HepG2 (cell line): Measurements from ENCODE around the gene CDAN1.

Experiments
- ARID5B ChIP-seq: IDR thresholded peaks from 2 replicates; pipeline ENCODE4 v1.4.0; 2020; ENCODE audit warnings: mild to moderate bottlenecking, missing genetic modification reagents
- CREB1 ChIP-seq, 2 experiments: fragments of 450-650 bp in 1 of 2; IDR thresholded peaks; 2 replicates each; pipeline ENCODE4 v1.6.1; 2016 to 2017; ENCODE audit warnings: control low read depth in 1 of 2, mild to moderate bottlenecking in 1 of 2, missing compliant biosample characterization in 1 of 2, missing genetic modification characterization in 1 of 2
- CTCF ChIP-seq: sonication (generic); formaldehyde crosslinking; IDR thresholded peaks from 2 replicates; pipeline ENCODE4 v1.5.0; 2020; ENCODE audit warnings: mild to moderate bottlenecking, missing genetic modification reagents, moderate library complexity
- GLI4 ChIP-seq: sonication (generic); formaldehyde crosslinking; IDR thresholded peaks from 2 replicates; pipeline ENCODE4 v1.5.1; 2020; ENCODE audit warnings: missing genetic modification reagents, mild to moderate bottlenecking, moderate library complexity, borderline replicate concordance
- HBP1 ChIP-seq: IDR thresholded peaks from 2 replicates; pipeline ENCODE4 v1.6.1; 2016; ENCODE audit warnings: low read depth, control low read depth
- HMGXB4 ChIP-seq, 2 experiments: sonication (generic) in 1 of 2; formaldehyde crosslinking in 1 of 2; IDR thresholded peaks; 2 replicates each; pipeline versions ENCODE4 v1.4.0 to v1.6.1; 2018 to 2020; ENCODE audit warnings: missing genetic modification reagents in 2 of 2, borderline replicate concordance in 1 of 2, low read depth in 1 of 2, mild to moderate bottlenecking in 1 of 2, missing biosample characterization in 1 of 2
- POLR2A ChIP-seq, 2 experiments: IDR thresholded peaks; 2 replicates each; pipeline ENCODE4 v1.6.1; 2011; ENCODE audit warnings: low read depth in 2 of 2, low read length in 2 of 2, mild to moderate bottlenecking in 1 of 2, moderate library complexity in 1 of 2; ENCODE audit not compliant: insufficient read depth in 1 of 2
- RBFOX2 ChIP-seq: fragments of 200-400 bp; formaldehyde crosslinking; IDR thresholded peaks from 2 replicates; pipeline ENCODE4 v1.6.1; 2017; ENCODE audit warnings: low read depth, mild to moderate bottlenecking, low read length
- SOX5 ChIP-seq: IDR thresholded peaks from 2 replicates; pipeline ENCODE4 v1.6.1; 2016; ENCODE audit warnings: borderline replicate concordance
- TOPORS ChIP-seq: sonication (generic); formaldehyde crosslinking; IDR thresholded peaks from 2 replicates; pipeline ENCODE4 v1.8.0; 2023; ENCODE audit warnings: mild to moderate bottlenecking, missing genetic modification reagents
- ZNF281 ChIP-seq: sonication (generic); formaldehyde crosslinking; IDR thresholded peaks from 2 replicates; pipeline ENCODE4 v1.4.0; 2020; ENCODE audit warnings: missing genetic modification reagents, borderline replicate concordance
- ZNF34 ChIP-seq: sonication (generic); formaldehyde crosslinking; IDR thresholded peaks from 2 replicates; pipeline ENCODE4 v1.4.0; 2020; ENCODE audit warnings: mild to moderate bottlenecking, missing genetic modification reagents, borderline replicate concordance
- ZSCAN30 ChIP-seq: sonication (generic); formaldehyde crosslinking; IDR thresholded peaks from 2 replicates; pipeline ENCODE4 v1.5.0; 2020; ENCODE audit warnings: mild to moderate bottlenecking, missing genetic modification reagents
- ZSCAN9 ChIP-seq: IDR thresholded peaks from 2 replicates; pipeline ENCODE4 v1.6.1; 2016; ENCODE audit warnings: borderline replicate concordance

- TF ChIP-seq GLI4 (CRISPR knock-in tag) (no peak), SOX5 (no peak), ZSCAN30 (CRISPR knock-in tag) (no peak), POLR2A (IDR thresholded peaks at IDR 0.05; ENCODE audit: insufficient read depth in 1 of 2, low read depth in 2 of 2, low read length in 2 of 2) (no peak), CTCF (CRISPR knock-in tag) (no peak), TOPORS (no peak), ARID5B (CRISPR knock-in tag) (no peak), HMGXB4 (CRISPR knock-in tag; IDR thresholded peaks at IDR 0.05; ENCODE audit: borderline replicate concordance in 1 of 2, low read depth in 1 of 2) (no peak), ZNF34 (CRISPR knock-in tag) (no peak), CREB1 (IDR thresholded peaks at IDR 0.05) (no peak), CREB1 (CRISPR knock-in tag; IDR thresholded peaks at IDR 0.05) (no peak), RBFOX2 (no peak), ZSCAN9 (CRISPR knock-in tag) (no peak), HBP1 (CRISPR knock-in tag) (no peak), ZNF281 (CRISPR knock-in tag) (no peak)
These were observed 62.5 kb downstream of the CDAN1 start for GRCh38 chr15:42674472-42674871.
